Osteoblast (primary cell): ENCODE data around the gene FNDC10. TPM values are rescaled to one million over a fixed set of nuclear protein-coding genes. Genes with fewer than 3 reads are reported as not detected.

ENCODE experiments used
- DNase-seq: peaks from one replicate; pipeline ENCODE4 v3.0.0; 2011; ENCODE audit warnings: low spot score, mixed read lengths; ENCODE audit not compliant: insufficient read length; ENCODE audit errors: missing footprints
- H2AFZ ChIP-seq: 2 replicates; pipeline ENCODE4 v1.6.0; 2011; ENCODE audit warnings: mild to moderate bottlenecking, low read length
- H3K27ac ChIP-seq: 2 replicates; pipeline ENCODE4 v1.5.1; 2011; ENCODE audit warnings: mild to moderate bottlenecking, low read depth, low read length, moderate library complexity
- H3K27me3 ChIP-seq: 2 replicates; pipeline ENCODE4 v1.6.0; 2012; ENCODE audit warnings: mild to moderate bottlenecking, control low read depth, inconsistent platforms, low read length, moderate library complexity; ENCODE audit not compliant: insufficient read depth
- H3K36me3 ChIP-seq: 2 replicates; pipeline ENCODE4 v1.5.1; 2011; ENCODE audit warnings: mild to moderate bottlenecking, low read length, control low read depth, moderate library complexity; ENCODE audit not compliant: insufficient read depth
- H3K4me1 ChIP-seq: 2 replicates; pipeline ENCODE4 v1.5.1; 2011; ENCODE audit warnings: mild to moderate bottlenecking, low read length, control low read depth, moderate library complexity; ENCODE audit not compliant: insufficient read depth
- H3K4me2 ChIP-seq: 2 replicates; pipeline ENCODE4 v1.6.0; 2011; ENCODE audit warnings: mild to moderate bottlenecking, low read length; ENCODE audit not compliant: insufficient read depth
- H3K4me3 ChIP-seq: fragments of 200-600 bp; sonication (generic); 3 replicates; pipeline ENCODE4 v1.5.1; 2012; ENCODE audit warnings: mild to moderate bottlenecking, low read length, inconsistent platforms; ENCODE audit not compliant: insufficient read depth
- H3K79me2 ChIP-seq: 2 replicates; pipeline ENCODE4 v1.6.0; 2012; ENCODE audit warnings: mild to moderate bottlenecking, low read length, control low read depth, inconsistent platforms; ENCODE audit not compliant: insufficient read depth
- H3K9me3 ChIP-seq: 2 replicates; pipeline ENCODE4 v1.5.1; 2011; ENCODE audit warnings: low read depth, low read length, control low read depth
- H4K20me1 ChIP-seq: 2 replicates; pipeline ENCODE4 v1.6.0; 2012; ENCODE audit warnings: mild to moderate bottlenecking, low read length, control low read depth; ENCODE audit not compliant: insufficient read depth
- CTCF ChIP-seq: IDR thresholded peaks from 2 replicates; pipeline ENCODE4 v1.5.1; 2011; ENCODE audit warnings: mild to moderate bottlenecking, low read depth, low read length, moderate library complexity; ENCODE audit errors: extremely low read depth
- total RNA-seq: library from RNA; depleted of rRNA; stranded (reverse); fragments of >200 nt; gene quantifications from 2 replicates; pipeline ENCODE4 v1.2.3, GENCODE V29; 2012

The FNDC10 gene
- total RNA-seq, 1 donor = 2.5 TPM

DNA sequence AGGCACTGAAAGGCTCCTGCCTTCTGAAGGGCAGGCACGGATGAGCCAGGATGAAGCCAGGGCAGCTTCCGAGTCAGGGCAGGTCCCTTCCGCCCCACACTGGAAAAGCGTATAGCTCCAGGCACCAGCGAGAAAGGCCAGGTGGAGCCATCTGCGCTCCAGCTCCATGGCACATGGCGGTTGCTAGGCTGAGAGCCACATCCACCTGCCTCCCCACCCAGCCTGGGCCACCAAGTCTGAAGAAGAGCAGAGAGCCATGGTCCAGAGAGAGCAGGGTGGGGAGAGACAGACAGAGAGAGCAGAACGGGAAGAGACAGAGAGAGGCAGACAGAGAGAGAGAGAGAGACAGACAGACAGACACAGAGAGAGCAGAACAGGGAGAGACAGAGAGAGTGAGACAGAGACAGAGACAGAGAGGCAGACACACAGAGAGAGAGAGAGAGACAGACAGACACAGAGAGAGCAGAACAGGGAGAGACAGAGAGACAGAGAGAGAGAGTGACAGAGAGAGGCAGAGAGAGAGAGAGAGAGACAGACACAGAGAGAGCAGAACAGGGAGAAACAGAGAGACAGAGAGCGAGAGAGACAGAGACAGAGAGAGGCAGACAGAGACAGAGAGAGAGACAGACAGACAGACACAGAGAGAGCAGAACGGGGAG, 5.2 kb downstream of the FNDC10 start:
- Histone ChIP-seq H3K79me2 (no peaks in the 10 kb centered on the region), H3K4me3 (no peak overlapping the region), H3K4me1 (no peaks in the 10 kb centered on the region), H3K27ac (no peak overlapping the region), H2AFZ (no peak overlapping the region), H3K36me3 (no peaks in the 10 kb centered on the region), H3K9me3 (no peaks in the 10 kb centered on the region), H3K4me2 (no peak overlapping the region), H3K27me3 (peaks cover 36% of the 10 kb centered on the region), H4K20me1 (peaks cover 4% of the 10 kb centered on the region)
- TF ChIP-seq CTCF = no peak
- peak; percentile 83 for DNase-seq

DNA sequence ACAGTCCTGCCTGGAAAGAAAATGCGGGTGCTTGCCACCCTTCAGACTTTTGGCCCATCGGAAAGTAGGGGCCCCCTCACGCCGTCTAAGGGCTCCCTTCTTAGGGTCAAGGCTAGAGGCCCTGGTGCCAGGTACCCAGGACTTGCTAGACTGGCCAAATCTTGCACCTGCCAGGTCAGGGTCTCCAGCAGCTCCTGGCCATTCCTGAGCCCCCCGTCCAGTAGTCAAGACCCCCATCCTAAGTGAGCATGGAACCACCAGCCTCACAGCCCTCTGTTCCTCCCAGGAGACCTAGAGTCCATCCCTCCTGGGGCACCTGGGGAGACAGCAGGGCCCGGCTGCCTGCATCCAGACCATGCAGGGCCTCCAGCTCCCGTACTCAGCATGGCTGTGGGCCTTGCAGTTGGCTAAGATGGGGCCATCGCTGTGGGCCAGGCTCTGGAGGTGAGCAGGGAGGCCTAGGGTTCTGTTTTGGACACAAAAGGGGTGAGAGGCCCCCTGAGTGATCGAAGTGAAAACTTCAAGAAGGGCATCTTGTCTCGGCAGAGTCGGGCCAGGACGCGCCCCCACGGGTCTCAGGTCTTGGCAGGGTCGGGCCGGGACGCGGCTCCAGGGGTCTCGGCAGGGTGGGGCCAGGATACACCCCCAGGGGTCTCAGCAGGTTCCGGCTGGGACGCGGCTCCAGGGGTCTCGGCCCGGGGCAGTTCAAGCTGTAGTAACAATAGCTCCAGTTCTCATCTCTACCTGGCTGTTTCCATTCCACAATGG, 5.9 kb downstream of the FNDC10 start:
- H3K9me3 ChIP-seq = no peaks in the 10 kb centered on the region
- H3K79me2 ChIP-seq = no peaks in the 10 kb centered on the region
- H3K27ac ChIP-seq = no peak overlapping the region
- H3K36me3 ChIP-seq = no peaks in the 10 kb centered on the region
- peak; percentile 62 for DNase-seq
- H3K27me3 ChIP-seq = peaks cover 30% of the 10 kb centered on the region
- no peaks in the 10 kb centered on the region for H3K4me1 ChIP-seq
- no peak for TF ChIP-seq CTCF
- H3K4me3 ChIP-seq = no peak overlapping the region
- H4K20me1 ChIP-seq = peaks cover 4% of the 10 kb centered on the region
- no peak overlapping the region for H3K4me2 ChIP-seq
- H2AFZ ChIP-seq = no peak overlapping the region

DNA sequence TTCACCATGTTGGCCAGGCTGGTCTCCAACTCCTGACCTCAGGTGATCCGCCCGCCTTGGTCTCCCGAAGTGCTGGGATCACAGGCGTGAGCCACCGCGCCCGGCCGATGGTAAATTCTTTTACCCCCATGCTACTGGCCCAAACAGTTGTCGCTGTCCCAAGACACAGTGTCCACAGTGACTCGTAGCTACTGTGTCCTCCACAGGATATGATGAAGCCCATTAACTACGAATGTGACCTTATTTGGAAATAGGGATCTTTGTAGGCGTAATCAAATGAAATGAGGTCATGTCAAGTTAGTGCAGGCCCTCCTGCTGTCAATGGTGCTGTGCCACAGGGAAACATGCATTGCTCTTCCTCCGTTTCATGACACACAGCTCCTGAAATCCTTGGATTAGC, 8.5 kb downstream of the FNDC10 start:
- no peaks in the 10 kb centered on the region for H3K4me1 ChIP-seq
- H3K9me3 ChIP-seq = no peaks in the 10 kb centered on the region
- H3K27ac ChIP-seq = no peak overlapping the region
- no peak overlapping the region for H3K4me3 ChIP-seq
- no peak for TF ChIP-seq CTCF
- no peaks in the 10 kb centered on the region for H3K36me3 ChIP-seq
- peak overlapping the region; percentile 22 for H2AFZ ChIP-seq
- DNase-seq = peak; percentile 65
- no peaks in the 10 kb centered on the region for H4K20me1 ChIP-seq
- no peak overlapping the region for H3K4me2 ChIP-seq
- peaks cover 8% of the 10 kb centered on the region for H3K27me3 ChIP-seq
- H3K79me2 ChIP-seq = no peaks in the 10 kb centered on the region

DNA sequence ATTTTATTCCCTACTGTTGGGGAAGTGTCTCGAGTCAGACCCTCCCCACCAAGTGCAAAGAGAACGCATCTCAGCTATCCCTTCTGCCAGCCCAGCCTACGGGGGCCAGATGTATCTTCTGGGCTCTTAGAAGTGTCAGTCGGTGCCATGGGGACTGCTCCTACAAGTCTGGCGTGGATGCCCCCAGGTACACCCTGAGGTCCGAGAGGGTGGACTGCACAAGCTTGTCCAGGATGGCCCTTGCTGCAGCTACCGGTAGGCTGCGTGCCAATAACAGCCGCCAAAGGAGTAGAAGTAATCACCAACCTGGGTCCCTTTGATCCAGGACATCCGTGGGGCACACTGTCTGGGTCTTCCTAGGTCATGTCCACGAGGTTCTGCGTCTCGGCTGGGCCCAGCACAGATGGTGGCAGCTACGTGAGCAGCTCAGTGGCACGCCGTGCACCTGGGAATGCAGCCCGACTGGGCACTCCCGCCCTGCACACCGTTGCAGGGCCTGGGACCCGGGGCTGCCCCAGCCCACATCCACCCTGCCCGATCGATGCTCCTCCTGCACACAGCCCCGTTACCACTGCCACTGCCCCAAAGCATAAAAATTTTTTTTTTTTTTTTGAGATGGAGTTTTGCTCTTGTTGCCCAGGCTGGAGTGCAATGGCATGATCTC, 16.5 kb downstream of the FNDC10 start:
- H3K9me3 ChIP-seq = no peaks in the 10 kb centered on the region
- H3K79me2 ChIP-seq = no peaks in the 10 kb centered on the region
- no peaks in the 10 kb centered on the region for H3K4me1 ChIP-seq
- H3K4me3 ChIP-seq = no peak overlapping the region
- H3K27me3 ChIP-seq = peaks cover 11% of the 10 kb centered on the region
- no peaks in the 10 kb centered on the region for H3K36me3 ChIP-seq
- H4K20me1 ChIP-seq = no peaks in the 10 kb centered on the region
- no peak for TF ChIP-seq CTCF
- no peak overlapping the region for H2AFZ ChIP-seq
- no peak overlapping the region for H3K27ac ChIP-seq
- peak; percentile 51 for DNase-seq
- no peak overlapping the region for H3K4me2 ChIP-seq
